Activated naive CD4-positive, alpha-beta T cell treated with anti-CD3 and anti-CD28 coated beads for 36 hours (primary cell): ENCODE results near the gene ADSS1. TPM values are rescaled to one million over a fixed set of nuclear protein-coding genes. Genes with fewer than 3 reads are reported as not detected.

Source experiments
- CTCF ChIA-PET: fragments of 350-600 bp; sonication (Branson Sonifier 250); formaldehyde crosslinking; loops from one replicate; lab custom pipeline; 2021; ENCODE audit warnings: antibody characterized with exemption; lab: Charles Lee
- DNase-seq: peaks from one replicate; pipeline ENCODE4 v3.0.0-alpha.2; 2020
- H3K27ac Mint-ChIP-seq: one replicate; pipeline ENCODE4 v1.8.0; 2021; ENCODE audit warnings: mild to moderate bottlenecking, mixed read lengths
- H3K27me3 Mint-ChIP-seq: one replicate; pipeline ENCODE4 v1.8.0; 2021; ENCODE audit warnings: low read depth, mixed read lengths
- H3K36me3 Mint-ChIP-seq: one replicate; pipeline ENCODE4 v1.8.0; 2021; ENCODE audit warnings: low read depth, mixed read lengths
- H3K4me1 Mint-ChIP-seq: one replicate; pipeline ENCODE4 v1.8.0; 2021; ENCODE audit warnings: low read depth, mixed read lengths
- H3K4me3 Mint-ChIP-seq: one replicate; pipeline ENCODE4 v1.8.0; 2021; ENCODE audit warnings: mild to moderate bottlenecking, moderate library complexity, mixed read lengths
- H3K9me3 Mint-ChIP-seq: one replicate; pipeline ENCODE4 v1.8.0; 2021; ENCODE audit warnings: mixed read lengths
- intact Hi-C: fragments of 100-400 bp; cut with micrococcal nuclease; formaldehyde crosslinking; loops from one replicate; pipeline ENCODE4 v1.15.1; 2023
- microRNA-seq: library from miRNA; unstranded; fragments of <30 nt; microRNA quantifications from one replicate; pipeline ENCODE4 v1.2.0, GENCODE V29; 2022; ENCODE audit warnings: borderline microRNAs expressed, borderline replicate concordance
- total RNA-seq, 2 experiments: library from RNA; stranded (reverse); gene quantifications; one replicate each; pipeline ENCODE4 v1.2.3, GENCODE V29; 2021

ADSS1 gene
- total RNA-seq, 2 experiments from 2014 or later, result 5.1 to 5.5 TPM

DNA sequence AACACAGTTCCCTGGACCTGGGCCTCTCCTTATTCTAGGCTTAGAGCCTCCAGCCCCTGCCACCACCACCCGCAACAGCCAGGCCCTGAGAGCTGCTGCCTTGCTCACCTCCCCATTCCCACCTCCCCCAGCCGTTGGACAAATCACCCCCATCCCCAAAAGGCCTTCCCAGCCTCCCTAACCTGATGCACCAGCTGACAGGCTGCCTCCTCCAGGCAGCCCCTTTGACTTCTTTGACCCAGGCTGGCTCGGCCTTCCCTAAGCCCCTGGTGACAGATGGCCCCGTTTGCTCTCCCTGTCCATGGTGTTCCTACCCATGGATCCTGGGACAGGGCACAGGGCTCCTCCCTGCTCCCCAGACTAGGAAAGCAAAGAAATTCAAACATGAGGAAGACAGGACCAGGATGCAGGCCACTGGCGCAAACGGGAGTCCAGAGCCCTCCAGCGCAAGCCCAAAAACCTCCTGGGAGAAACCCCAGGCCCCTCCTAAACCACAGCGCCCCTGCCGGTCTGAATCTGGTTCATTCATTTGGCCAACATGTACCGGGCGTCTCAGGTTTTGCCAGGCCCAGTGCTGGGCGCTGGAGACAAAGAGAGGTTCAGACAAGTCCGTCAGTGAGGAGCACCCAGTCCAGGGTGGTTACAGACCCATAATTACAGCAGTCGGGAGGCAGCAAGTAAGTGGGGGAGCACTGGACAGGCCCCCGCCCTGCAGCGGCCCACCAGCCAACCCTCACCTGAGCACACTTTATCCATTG lies 69.1 kb downstream of the ADSS1 start:
- Mint-ChIP-seq H3K27me3 (no peaks in the 10 kb centered on the region), H3K36me3 (peaks cover 3% of the 10 kb centered on the region), H3K4me1 (peaks cover 37% of the 10 kb centered on the region), H3K9me3 (no peaks in the 10 kb centered on the region), H3K4me3 (peak overlapping the region; percentile 18), H3K27ac (no peak overlapping the region)
- CTCF ChIA-PET, result no interaction called here
- DNase-seq, result no peak
- intact Hi-C loops, result no loop called here

- intact Hi-C loops, result no loop called here
- DNase-seq, result no peak
- H3K9me3 Mint-ChIP-seq, result no peaks in the 10 kb centered on the region
- peaks cover 3% of the 10 kb centered on the region for H3K36me3 Mint-ChIP-seq
- H3K27ac Mint-ChIP-seq, result no peak overlapping the region
- CTCF ChIA-PET, result no interaction called here
- H3K27me3 Mint-ChIP-seq, result no peaks in the 10 kb centered on the region
- peak overlapping the region; percentile 84 for H3K4me3 Mint-ChIP-seq
- H3K4me1 Mint-ChIP-seq, result peaks cover 36% of the 10 kb centered on the region
Observed at GRCh38 chr14:104793703-104793959, 69.6 kb downstream of the ADSS1 start.

DNA sequence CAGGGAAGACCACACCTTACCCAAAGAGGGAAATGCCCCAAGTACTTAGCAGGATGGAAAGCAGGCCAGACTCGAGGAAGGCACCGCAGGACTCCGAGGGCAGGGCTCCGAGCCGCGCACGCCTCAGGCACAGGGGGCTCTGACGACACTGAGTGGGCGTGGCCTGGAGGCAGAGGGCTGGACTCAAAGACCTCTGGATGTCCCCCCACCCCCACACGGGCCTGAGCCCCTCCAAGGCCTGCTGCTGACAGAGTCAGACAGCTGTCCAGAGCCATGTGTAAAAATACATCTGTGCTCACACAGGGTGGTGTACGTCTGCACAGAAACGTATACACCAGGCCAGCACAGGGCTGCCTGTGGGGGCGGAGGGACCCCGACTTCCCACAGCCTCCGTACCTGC lies 70.1 kb downstream of the ADSS1 start:
- DNase-seq, result peak; percentile 48
- H3K9me3 Mint-ChIP-seq, result no peaks in the 10 kb centered on the region
- intact Hi-C loops, result loop anchor here (1.0 kb wide), 1 partner anchor 42 kb away; no protein-coding TSS in a partner anchor
- H3K4me3 Mint-ChIP-seq, result peak overlapping the region; percentile 84
- peaks cover 3% of the 10 kb centered on the region for H3K36me3 Mint-ChIP-seq
- CTCF ChIA-PET, result no interaction called here
- H3K4me1 Mint-ChIP-seq, result peaks cover 36% of the 10 kb centered on the region
- H3K27me3 Mint-ChIP-seq, result no peaks in the 10 kb centered on the region
- no peak overlapping the region for H3K27ac Mint-ChIP-seq

GRCh38 chr14:104794631-104794992 lies 70.6 kb downstream of the ADSS1 start:
- Mint-ChIP-seq H3K27me3 (no peaks in the 10 kb centered on the region), H3K36me3 (peaks cover 3% of the 10 kb centered on the region), H3K4me3 (peak overlapping the region; percentile 84), H3K4me1 (peaks cover 36% of the 10 kb centered on the region), H3K27ac (no peak overlapping the region), H3K9me3 (no peaks in the 10 kb centered on the region)
- intact Hi-C loops, result loop anchor here (1.0 kb wide), 1 partner anchor 42 kb away; no protein-coding TSS in a partner anchor
- CTCF ChIA-PET, result no interaction called here
- no peak for DNase-seq

- Mint-ChIP-seq H3K27me3 (no peaks in the 10 kb centered on the region), H3K36me3 (peaks cover 3% of the 10 kb centered on the region), H3K4me3 (peak within 1 kb of the TSS; percentile 84), H3K27ac (peak within 1 kb of the TSS; percentile 65), H3K4me1 (peaks cover 38% of the 10 kb centered on the region), H3K9me3 (no peaks in the 10 kb centered on the region)
- CTCF ChIA-PET, result no interaction called here
- intact Hi-C loops, result loop anchor here (1.0 kb wide), 1 partner anchor 43 kb away; no protein-coding TSS in a partner anchor
- DNase-seq, result peak; percentile 23
Observed at GRCh38 chr14:104794993-104795780, 71.2 kb downstream of the ADSS1 start, which contains the start of gene AKT1. TSS of gene AKT1 (minus strand) at chr14:104795748. CDS start at chr14:104792643, 3,105 bp downstream.

DNA sequence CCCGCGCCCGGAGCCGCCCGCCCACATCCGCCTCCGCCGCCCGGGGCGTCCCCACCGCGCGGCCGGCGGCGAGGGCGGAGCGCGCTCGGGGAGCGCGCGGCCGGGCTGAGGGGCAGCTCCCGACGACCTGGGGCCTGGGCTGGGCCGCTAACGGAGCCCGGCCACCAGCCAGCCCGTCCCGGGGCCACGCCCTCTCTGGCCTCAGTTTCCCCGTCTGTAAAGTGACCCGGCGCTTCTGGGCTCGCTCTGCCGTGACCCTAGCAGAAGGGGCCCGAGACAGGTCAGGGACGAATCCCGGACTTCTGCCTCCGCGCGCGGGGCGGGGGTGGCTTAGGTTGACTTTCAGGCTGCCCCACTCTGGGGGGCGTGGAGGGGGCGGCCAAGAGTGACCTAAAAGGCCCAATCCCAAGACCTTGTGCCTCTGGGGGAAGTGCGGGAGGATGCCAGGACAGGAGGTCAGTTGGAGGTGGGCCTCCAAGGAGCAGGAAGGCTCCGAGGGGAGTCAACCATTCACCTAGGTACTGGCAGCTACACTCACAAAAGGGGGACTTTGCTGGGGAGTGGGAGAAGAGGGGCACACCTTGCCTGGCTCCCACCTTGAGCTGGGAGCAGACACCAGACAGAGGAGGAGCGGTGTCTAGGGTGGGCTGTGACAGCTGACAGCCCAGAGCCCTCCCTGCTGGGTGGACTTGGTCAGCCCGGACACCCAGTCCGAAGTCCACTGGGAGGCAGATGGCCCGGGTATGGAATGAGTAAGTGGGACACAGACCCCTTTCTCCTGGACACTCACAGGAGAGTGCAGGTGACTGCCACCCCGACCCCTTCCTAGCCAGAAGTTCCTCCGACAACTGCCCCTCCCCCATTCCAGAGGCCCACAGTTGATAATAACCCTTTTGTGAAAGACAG lies 72.0 kb downstream of the ADSS1 start:
- no peaks in the 10 kb centered on the region for H3K27me3 Mint-ChIP-seq
- H3K36me3 Mint-ChIP-seq, result peaks cover 3% of the 10 kb centered on the region
- peaks cover 36% of the 10 kb centered on the region for H3K4me1 Mint-ChIP-seq
- intact Hi-C loops, result loop anchor here (1.0 kb wide), 1 partner anchor 30 kb away; no protein-coding TSS in a partner anchor
- no peaks in the 10 kb centered on the region for H3K9me3 Mint-ChIP-seq
- DNase-seq, result peak; percentile 60
- H3K27ac Mint-ChIP-seq, result peak overlapping the region; percentile 65
- H3K4me3 Mint-ChIP-seq, result peak overlapping the region; percentile 64
- CTCF ChIA-PET, result interaction anchor here (0.7 kb wide), 1 partner anchor 108 kb away, joined by 3 read pairs; no protein-coding TSS in a partner anchor

GRCh38 chr14:104796687-104797081 lies 72.7 kb downstream of the ADSS1 start:
- CTCF ChIA-PET, result interaction anchor here (0.7 kb wide), 1 partner anchor 108 kb away, joined by 3 read pairs; no protein-coding TSS in a partner anchor
- peaks cover 1% of the 10 kb centered on the region for H3K36me3 Mint-ChIP-seq
- no peak for DNase-seq
- intact Hi-C loops, result loop anchor here (1.0 kb wide), 1 partner anchor 30 kb away; no protein-coding TSS in a partner anchor
- H3K4me3 Mint-ChIP-seq, result peak overlapping the region; percentile 64
- H3K27me3 Mint-ChIP-seq, result no peaks in the 10 kb centered on the region
- no peaks in the 10 kb centered on the region for H3K9me3 Mint-ChIP-seq
- H3K4me1 Mint-ChIP-seq, result peaks cover 34% of the 10 kb centered on the region
- no peak overlapping the region for H3K27ac Mint-ChIP-seq

Small RNA genes within 50 kb of the gene (microRNA-seq; reads per million reads assigned to microRNA genes)
- not detected for gene MIR4710

Other genes with a start within 250 kb of the ADSS1 start
- not detected for gene C14orf180, start 144.5 kb upstream of the ADSS1 start, total RNA-seq
- gene TMEM179, start 119.5 kb upstream of the ADSS1 start, total RNA-seq, result under 1 TPM; 0.17 to 0.21 TPM
- 10 to 100 TPM; 50.7 to 50.9 TPM for gene INF2, start 34.6 kb upstream of the ADSS1 start, total RNA-seq
- gene SIVA1, start 28.9 kb downstream of the ADSS1 start, total RNA-seq, result 10 to 100 TPM; 86.1 to 92.7 TPM
- gene AKT1, start 71.5 kb downstream of the ADSS1 start, total RNA-seq, result 100 to 1,000 TPM; 114 to 115 TPM
- gene ZBTB42, start 76.9 kb downstream of the ADSS1 start, total RNA-seq, result 1 to 10 TPM; 1.3 to 1.6 TPM
- gene CEP170B, start 141.0 kb downstream of the ADSS1 start, total RNA-seq, result 1 to 10 TPM; 3.3 TPM
- gene PLD4, start 200.7 kb downstream of the ADSS1 start, total RNA-seq, result not detected